Pancreas (tissue), 10 donors: Measurements from ENCODE around the gene DDX52. TPM values are rescaled to one million over a fixed set of nuclear protein-coding genes. Genes with fewer than 3 reads are reported as not detected.

Experiments used
- ATAC-seq, 4 donors: fragments of 200-7000 bp; cut with Tn5 transposase; one replicate each; pipeline versions ENCODE4 v1.8.0 to v1.9.1; 2020; ENCODE audit warnings: mild to moderate bottlenecking in 4 of 4, moderate library complexity in 4 of 4
- DNase-seq, 6 donors: peaks; one replicate each; pipeline ENCODE4 v3.0.0-alpha.2; 2020
- FAIRE-seq: peaks from 2 replicates; lab custom pipeline; 2012; peaks lifted over from hg19 to GRCh38; lab: Jason Lieb, UNC
- H3K27ac ChIP-seq, 4 donors: fragments of 200-600 bp; sonication (generic); 1 replicate in 3 of 4; 2 replicates in 1 of 4; pipeline versions ENCODE4 v1.5.0 to v1.8.0; 2020
- H3K27me3 ChIP-seq, 4 donors: fragments of 200-600 bp; one replicate each; pipeline ENCODE4 v1.8.0; 2021
- H3K36me3 ChIP-seq, 3 donors: fragments of 200-600 bp; sonication (generic) in 1 of 3; one replicate each; pipeline versions ENCODE4 v1.5.0 to v1.8.0; 2020 to 2021
- H3K4me1 ChIP-seq, 3 donors: fragments of 200-600 bp; one replicate each; pipeline ENCODE4 v1.8.0; 2021
- H3K4me3 ChIP-seq, 4 donors: fragments of 200-600 bp; sonication (generic) in 2 of 4; one replicate each; pipeline versions ENCODE4 v1.5.0 to v1.8.0; 2020 to 2021
- H3K9me3 ChIP-seq, 4 donors: fragments of 200-600 bp; one replicate each; pipeline ENCODE4 v1.8.0; 2021
- CTCF ChIP-seq, 4 donors: fragments of 200-600 bp; sonication (generic) in 3 of 4; IDR thresholded peaks; one replicate each; pipeline versions ENCODE4 v1.5.0 to v1.8.0; 2021; ENCODE audit warnings: antibody characterized with exemption in 4 of 4
- WGBS, 2 donors: extraction: QIAGEN DNeasy Blood & Tissue Kit; methylation state at CpG; one replicate each; pipeline ENCODE4 v1.1.7; 2013; 5-methylcytosine and 5-hydroxymethylcytosine counted together
- intact Hi-C, 3 donors: fragments of 100-400 bp; cut with DNase I; formaldehyde crosslinking; loops; one replicate each; pipeline versions ENCODE4 v1.11.1 to v1.14.2; 2022
- microRNA-seq, 2 donors: library from miRNA; unstranded; fragments of <30 nt; microRNA quantifications; one replicate each; pipeline versions ENCODE4 to v1.1.0, GENCODE V29; 2019 to 2020
- polyA plus RNA-seq, 2 donors: library from polyadenylated mRNA; stranded (reverse); fragments of 200-250 nt; gene quantifications; one replicate each; pipeline ENCODE4 v1.2.3, GENCODE V29; 2013
- total RNA-seq, 6 donors: library from RNA; stranded (reverse); fragmentation: NEBNext Ultra II Directional in 4 of 6; extraction: Animal tissue kit (Norgen Biotek cat#: 25700) in 4 of 6; gene quantifications; one replicate each; pipeline versions ENCODE4 v1.2.1 to v1.2.4, GENCODE V29; 2021 to 2023
- donor health status: healthy with polysubstance abuse.
- donor health status: DM: no; HTN: no; CAD: no; lungs with moderate emphysema.
- donor health status: DM: no; HTN: no; CAD: no.
- donor health status: control.
- donor health status: control.
- donor health status: Bipolar disorder and iron deficiency.
- donor health status: DM: yes; HTN: yes; CAD: no.
- donor health status: DM: no; HTN: no; CAD: no.
- donor health status: DM: no; HTN: no; CAD: no.
- donor health status: DM: yes; HTN: yes; CAD: no.

The DDX52 gene
- total and polyA plus RNA-seq, 8 donors = 7.7 to 21.4 (median 10.1) TPM

DNA sequence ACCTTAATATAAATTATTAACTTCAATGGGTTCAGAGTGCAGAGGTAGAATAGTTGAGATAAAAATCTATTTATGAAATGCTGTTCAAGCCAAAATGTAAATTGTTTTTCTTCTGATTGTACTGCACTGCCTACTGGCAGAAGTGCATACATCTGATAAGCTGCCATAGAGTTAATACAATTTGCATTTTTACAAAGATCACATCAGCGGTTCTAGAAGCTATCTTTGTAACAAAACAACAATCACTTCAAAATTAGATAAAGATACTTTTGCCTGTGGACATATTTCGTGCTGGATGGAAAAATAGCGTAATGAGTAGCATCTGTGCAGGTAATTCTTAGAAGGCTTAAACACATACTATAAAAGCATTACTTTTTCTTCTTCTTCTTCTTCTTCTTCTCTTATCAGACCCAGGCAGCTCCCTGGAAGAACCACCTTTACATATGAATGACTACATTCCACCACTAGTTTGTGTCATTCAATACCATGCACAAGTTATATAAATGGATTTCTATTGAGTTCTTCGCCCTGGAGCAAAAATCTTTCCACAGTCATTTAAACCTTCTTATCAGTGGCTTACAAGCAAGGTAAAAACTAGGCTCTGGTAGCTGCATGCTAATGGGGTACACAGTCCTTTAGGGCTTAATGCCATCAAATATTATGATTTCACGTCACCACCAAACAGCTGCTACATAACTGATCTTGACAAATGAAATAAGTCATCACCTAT is 81.1 kb downstream of the DDX52 start:
- H3K4me1 ChIP-seq = no peaks in the 10 kb centered on the region
- no peak for ATAC-seq
- no peak for DNase-seq
- intact Hi-C loops = no loop called here
- peaks cover 0 to 40% (median 5%) of the 10 kb centered on the region in 3 donors for H3K36me3 ChIP-seq
- WGBS, 2 donors = 84% methylated on average over 5 of the region's 5 CpGs
- no peak for TF ChIP-seq CTCF (IDR thresholded peaks at IDR 0.05)
- no peak overlapping the region for H3K27ac ChIP-seq
- no peak overlapping the region for H3K4me3 ChIP-seq
- no peaks in the 10 kb centered on the region for H3K9me3 ChIP-seq
- FAIRE-seq = no peak
- no peaks in the 10 kb centered on the region for H3K27me3 ChIP-seq

Small RNA genes lying within 50 kb of the gene (microRNA-seq; reads per million reads assigned to microRNA genes)
- 0 reads per million in 2 donors for gene MIR378J

Other genes with a start within 250 kb of the DDX52 start
- 10 to 100 TPM in 5 of 6 donors, 1 to 10 TPM in 1; 9.1 to 31.6 (median 14.9) TPM for gene ACACA, start 236.6 kb downstream of the DDX52 start, total RNA-seq
- 10 to 100 TPM; 11.3 to 12.4 TPM for gene ACACA, start 236.6 kb downstream of the DDX52 start, polyA plus RNA-seq
- gene TADA2A, start 236.6 kb downstream of the DDX52 start, total RNA-seq = 10 to 100 TPM in 3 of 6 donors, 1 to 10 TPM in 3; 7.7 to 11.9 (median 10.1) TPM
- 1 to 10 TPM; 5.2 to 10.0 TPM for gene TADA2A, start 236.6 kb downstream of the DDX52 start, polyA plus RNA-seq
- 1 to 10 TPM; 2.7 to 5.6 (median 4.4) TPM for gene DUSP14, start 153.6 kb downstream of the DDX52 start, total RNA-seq
- gene DUSP14, start 153.6 kb downstream of the DDX52 start, polyA plus RNA-seq = 1 to 10 TPM; 2.9 to 6.4 TPM
- gene SYNRG, start 34.0 kb downstream of the DDX52 start, total RNA-seq = 10 to 100 TPM; 14.1 to 26.0 (median 18.4) TPM
- gene SYNRG, start 34.0 kb downstream of the DDX52 start, polyA plus RNA-seq = 1 to 10 TPM; 7.4 to 9.7 TPM
- gene HNF1B, start 101.6 kb upstream of the DDX52 start, total RNA-seq = 10 to 100 TPM; 24.9 to 50.5 (median 29.5) TPM
- 10 to 100 TPM; 36.5 to 49.2 TPM for gene HNF1B, start 101.6 kb upstream of the DDX52 start, polyA plus RNA-seq